H1 (cell line): ENCODE measurements around the gene UGT1A7. TPM values are rescaled to one million over a fixed set of nuclear protein-coding genes. Genes with fewer than 3 reads are reported as not detected.

Source experiments
- ASH2L ChIP-seq: fragments of 200-600, 300-600 bp; sonication (generic); IDR thresholded peaks from one replicate; pipeline ENCODE4 v1.7.1; 2017; ENCODE audit warnings: low read length
- BCL11A ChIP-seq, 2 experiments: IDR thresholded peaks; one replicate each; pipeline ENCODE4 v1.6.1; 2011; ENCODE audit warnings: low read depth in 2 of 2, low read length in 2 of 2, mild to moderate bottlenecking in 2 of 2
- CHD1 ChIP-seq: IDR thresholded peaks from 2 replicates; pipeline ENCODE4 v1.6.1; 2012; ENCODE audit warnings: low read depth, low read length, improper control_type of control experiment
- CHD7 ChIP-seq: fragments of 300-600 bp; sonication (generic); IDR thresholded peaks from 2 replicates; pipeline ENCODE4 v1.7.1; 2012; ENCODE audit warnings: low read length, moderate library complexity, mild to moderate bottlenecking, inconsistent platforms; ENCODE audit not compliant: insufficient replicate concordance
- KDM1A ChIP-seq: fragments of 200-600, 300-600 bp; sonication (generic); IDR thresholded peaks from 2 replicates; pipeline ENCODE4 v1.7.1; 2016; ENCODE audit warnings: mild to moderate bottlenecking, low read length, borderline replicate concordance
- polyA plus RNA-seq, 7 experiments: library from polyadenylated mRNA; depleted of rRNA in 3 of 7; stranded (reverse) in 5 of 7; unstranded in 2 of 7; fragments of >200 nt in 5 of 7; fragments of 200-250 nt in 2 of 7; gene quantifications; 1 replicate in 5 of 7; 2 replicates in 1 of 7; 4 replicates in 1 of 7; pipeline versions ENCODE4 v1.2.1 to v1.2.3, GENCODE V29; 2011 to 2013; ENCODE audit warnings: missing spikeins in 2 of 7, mixed read lengths in 2 of 7
- total RNA-seq: library from RNA; stranded (reverse); fragmentation: NEBNext Ultra II Directional; extraction: Animal tissue kit (Norgen Biotek cat#: 25700); gene quantifications from 2 replicates; pipeline ENCODE4 v1.2.1, GENCODE V29; 2021

The UGT1A7 gene
- total and polyA plus RNA-seq, 2 of the 8 experiments (the other 6 are each of a cell fraction or from before 2014, with no cell fraction given) = not detected

- TF ChIP-seq CHD7 (no peak), KDM1A (no peak), CHD1 (no peak), BCL11A (IDR thresholded peaks at IDR 0.05; ENCODE audit: low read depth in 2 of 2, low read length in 2 of 2) (no peak), ASH2L (no peak)
These were observed 118.5 kb downstream of the UGT1A7 start (continued) for GRCh38 chr2:233800208-233800607.
